GM12878 (cell line): ENCODE measurements around the gene MAP4K4. TPM values are rescaled to one million over a fixed set of nuclear protein-coding genes. Genes with fewer than 3 reads are reported as not detected.

ENCODE experiments used
- ATAC-seq: fragments of 200-7000 bp; cut with Tn5 transposase; 3 replicates; pipeline ENCODE4 v1.9.1; 2020; ENCODE audit warnings: mild to moderate bottlenecking, moderate library complexity
- BruUV-seq: library from RNA; stranded (reverse); fragments of 400-500 nt; replicated peaks from 2 replicates; lab custom pipeline; 2021; lab: Mats Ljungman, UMichigan
- CTCF ChIA-PET: fragments of 300-600 bp; sonication (Branson Sonifier 250); formaldehyde crosslinking; extraction: SDS; loops from one replicate; lab custom pipeline; 2021; ENCODE audit warnings: inconsistent platforms; lab: Yijun Ruan, JAX
- POLR2A ChIA-PET: fragments of 350-600 bp; formaldehyde crosslinking; extraction: SDS; loops from one replicate; lab custom pipeline; 2021; ENCODE audit warnings: inconsistent platforms; lab: Charles Lee
- RAD21 ChIA-PET: fragments of 300-600 bp; sonication (Branson Sonifier 250); formaldehyde crosslinking; loops from one replicate; lab custom pipeline; 2023; ENCODE audit warnings: antibody characterized with exemption; ENCODE audit not compliant: unreplicated experiment; lab: Charles Lee
- SMC1A ChIA-PET: fragments of 300-600 bp; sonication (Branson Sonifier 250); formaldehyde crosslinking; loops from one replicate; lab custom pipeline; 2023; ENCODE audit not compliant: unreplicated experiment, uncharacterized antibody; lab: Charles Lee
- DNase-seq: peaks from one replicate; pipeline ENCODE4 v3.0.0-alpha.2; 2011; ENCODE audit warnings: low read depth, low spot score
- FAIRE-seq: peaks from 3 replicates; lab custom pipeline; 2011; peaks lifted over from hg19 to GRCh38; lab: Jason Lieb, UNC
- H2AFZ ChIP-seq: 2 replicates; pipeline ENCODE4 v1.6.0; 2011; ENCODE audit warnings: low read depth, low read length, control low read depth; ENCODE audit not compliant: control insufficient read depth
- H3K27ac ChIP-seq: 2 replicates; pipeline ENCODE4 v1.5.1; 2011; ENCODE audit warnings: control low read depth; ENCODE audit not compliant: control insufficient read depth, insufficient read depth
- H3K27me3 ChIP-seq, 2 experiments: replicated peaks in 1 of 2; 2 replicates each; pipeline versions ENCODE4 v1.6.0 to v1.6.1; 2011; ENCODE audit warnings: low read length in 1 of 2; ENCODE audit not compliant: control insufficient read depth in 2 of 2, insufficient read depth in 2 of 2
- H3K36me3 ChIP-seq, 2 experiments: 2 replicates each; pipeline ENCODE4 v1.5.1; 2011; ENCODE audit warnings: low read length in 1 of 2; ENCODE audit not compliant: control insufficient read depth in 2 of 2, insufficient read depth in 2 of 2
- H3K4me1 ChIP-seq: 2 replicates; pipeline ENCODE4 v1.6.1; 2011; ENCODE audit warnings: mild to moderate bottlenecking, low read length, moderate library complexity, mixed read lengths; ENCODE audit not compliant: control insufficient read depth, insufficient read depth
- H3K4me2 ChIP-seq: 2 replicates; pipeline ENCODE4 v1.6.0; 2011; ENCODE audit warnings: control low read depth; ENCODE audit not compliant: control insufficient read depth, insufficient read depth
- H3K4me3 ChIP-seq: fragments of 200-600 bp; sonication (generic); 2 replicates; pipeline ENCODE4 v1.5.1; 2016
- H3K79me2 ChIP-seq: 2 replicates; pipeline ENCODE4 v1.6.0; 2011; ENCODE audit warnings: low read length; ENCODE audit not compliant: control insufficient read depth, insufficient read depth
- H3K9ac ChIP-seq: 2 replicates; pipeline ENCODE4 v1.8.0; 2011; ENCODE audit warnings: low read length, control low read depth, mixed read lengths; ENCODE audit not compliant: control insufficient read depth, insufficient read depth
- H3K9me3 ChIP-seq: replicated peaks from 3 replicates; pipeline ENCODE4 v1.5.1; 2011; ENCODE audit warnings: mild to moderate bottlenecking, low read length; ENCODE audit not compliant: control insufficient read depth, insufficient read depth
- H4K20me1 ChIP-seq: 2 replicates; pipeline ENCODE4 v1.6.0; 2011; ENCODE audit not compliant: control insufficient read depth, insufficient read depth
- ATF7 ChIP-seq: fragments of 450-650 bp; IDR thresholded peaks from 2 replicates; pipeline ENCODE4 v1.6.1; 2016; ENCODE audit warnings: low read depth, mild to moderate bottlenecking
- BMI1 ChIP-seq: fragments of 450-650 bp; IDR thresholded peaks from 2 replicates; pipeline ENCODE4 v1.6.1; 2016; ENCODE audit warnings: mild to moderate bottlenecking, moderate library complexity, borderline replicate concordance
- CBX5 ChIP-seq: sonication (generic); IDR thresholded peaks from 2 replicates; pipeline ENCODE4 v1.6.1; 2016; ENCODE audit warnings: low read depth, moderate library complexity, mild to moderate bottlenecking, inconsistent platforms
- CEBPB ChIP-seq, 2 experiments: fragments of 150-350 bp in 1 of 2; IDR thresholded peaks; 2 replicates each; pipeline ENCODE4 v1.6.1; 2012 to 2014; ENCODE audit warnings: low read depth in 2 of 2, low read length in 2 of 2, borderline replicate concordance in 1 of 2, inconsistent platforms in 1 of 2
- CHD2 ChIP-seq: IDR thresholded peaks from 2 replicates; pipeline ENCODE4 v1.6.1; 2011; ENCODE audit warnings: low read depth, low read length, improper control_type of control experiment, borderline replicate concordance
- CREB1 ChIP-seq: IDR thresholded peaks from 2 replicates; pipeline ENCODE4 v1.6.1; 2012; ENCODE audit warnings: low read depth, mild to moderate bottlenecking, inconsistent platforms
- HCFC1 ChIP-seq: fragments of 150-350 bp; IDR thresholded peaks from 2 replicates; pipeline ENCODE4 v1.6.1; 2014; ENCODE audit warnings: low read length
- LARP7 ChIP-seq: fragments of 450-650 bp; IDR thresholded peaks from 2 replicates; pipeline ENCODE4 v1.6.1; 2017; ENCODE audit warnings: mild to moderate bottlenecking
- POLR2AphosphoS2 ChIP-seq: IDR thresholded peaks from 2 replicates; pipeline ENCODE4 v1.6.1; 2011; ENCODE audit warnings: low read depth, mild to moderate bottlenecking, low read length, improper control_type of control experiment, moderate library complexity
- RAD21 ChIP-seq: IDR thresholded peaks from 2 replicates; pipeline ENCODE4 v1.6.1; 2011; ENCODE audit warnings: mild to moderate bottlenecking, low read depth, low read length, moderate library complexity; ENCODE audit not compliant: insufficient read depth
- SIN3A ChIP-seq: IDR thresholded peaks from 2 replicates; pipeline ENCODE4 v1.6.1; 2012; ENCODE audit warnings: low read depth, low read length, improper control_type of control experiment
- SMARCA5 ChIP-seq: fragments of 450-650 bp; IDR thresholded peaks from 2 replicates; pipeline ENCODE4 v1.6.1; 2017; ENCODE audit warnings: mild to moderate bottlenecking
- STAT1 ChIP-seq: fragments of 450-650 bp; conservative IDR thresholded peaks from 2 replicates; pipeline ENCODE4 v1.6.1; 2014; ENCODE audit warnings: antibody characterized with exemption, mild to moderate bottlenecking
- SUPT20H ChIP-seq: IDR thresholded peaks from 2 replicates; pipeline ENCODE4 v1.6.1; 2011; ENCODE audit warnings: low read depth, mild to moderate bottlenecking, low read length, moderate library complexity, borderline replicate concordance; ENCODE audit not compliant: control insufficient read depth
- TCF12 ChIP-seq: IDR thresholded peaks from 2 replicates; pipeline ENCODE4 v1.6.1; 2011; ENCODE audit warnings: low read depth, mild to moderate bottlenecking, low read length
- ZBTB33 ChIP-seq: fragments of 450-650 bp; IDR thresholded peaks from 2 replicates; pipeline ENCODE4 v1.6.1; 2017; ENCODE audit warnings: mild to moderate bottlenecking
- ZNF207 ChIP-seq: fragments of 450-650 bp; IDR thresholded peaks from 2 replicates; pipeline ENCODE4 v1.6.1; 2014; ENCODE audit warnings: antibody characterized with exemption, mild to moderate bottlenecking, borderline replicate concordance
- ZNF217 ChIP-seq: fragments of 450-650 bp; IDR thresholded peaks from 2 replicates; pipeline ENCODE4 v1.6.1; 2017; ENCODE audit warnings: antibody characterized with exemption, mild to moderate bottlenecking
- ZNF274 ChIP-seq: IDR thresholded peaks from one replicate; pipeline ENCODE4 v1.8.0; 2011; ENCODE audit not compliant: insufficient read length, insufficient read depth
- WGBS: methylation state at CpG from one replicate; pipeline ENCODE4 v1.1.6; 2016; ENCODE audit warnings: low lambda C conversion rate; ENCODE audit not compliant: insufficient replicate concordance, insufficient coverage; ENCODE audit errors: missing lambda C conversion rate; 5-methylcytosine and 5-hydroxymethylcytosine counted together
- in situ Hi-C: fragments of 300-500 bp; cut with MboI; formaldehyde crosslinking; loops from 9 replicates; pipeline ENCODE4 v1.14.3; 2018; ENCODE audit warnings: mixed read lengths
- intact Hi-C: fragments of 100-400 bp; cut with micrococcal nuclease; formaldehyde crosslinking; loops from one replicate; pipeline ENCODE4 v1.14.2; 2022; ENCODE audit not compliant: unreplicated experiment
- polyA plus RNA-seq, 11 experiments: library from polyadenylated mRNA; depleted of rRNA in 4 of 11; unstranded in 6 of 11; stranded (reverse) in 5 of 11; fragments of >200 nt; fragmentation: Nextera tagmentation in 4 of 11; fragmentation: Illumina TruSeq in 1 of 11; extraction: Ambion mirVana in 4 of 11; extraction: Trizol in 1 of 11; gene quantifications; 1 replicate in 1 of 11; 2 replicates in 10 of 11; pipeline versions ENCODE4 v1.2.1 to v1.2.3, GENCODE V29; 2011 to 2016; ENCODE audit warnings: inconsistent platforms in 2 of 11, missing spikeins in 2 of 11, low read depth in 1 of 11
- total RNA-seq, 4 experiments: library from RNA; depleted of rRNA in 3 of 4; stranded (reverse); fragments of >200 nt in 3 of 4; fragmentation: Illumina TruSeq in 1 of 4; extraction: Trizol in 1 of 4; gene quantifications; 2 replicates each; pipeline versions ENCODE4 v1.2.1 to v1.2.3, GENCODE V29; 2013 to 2021

The MAP4K4 gene
- total and polyA plus RNA-seq, 10 of the 15 experiments (the other 5 are each of a cell fraction or from before 2014, with no cell fraction given), result 1.9 to 50.4 (median 9.7) TPM

DNA sequence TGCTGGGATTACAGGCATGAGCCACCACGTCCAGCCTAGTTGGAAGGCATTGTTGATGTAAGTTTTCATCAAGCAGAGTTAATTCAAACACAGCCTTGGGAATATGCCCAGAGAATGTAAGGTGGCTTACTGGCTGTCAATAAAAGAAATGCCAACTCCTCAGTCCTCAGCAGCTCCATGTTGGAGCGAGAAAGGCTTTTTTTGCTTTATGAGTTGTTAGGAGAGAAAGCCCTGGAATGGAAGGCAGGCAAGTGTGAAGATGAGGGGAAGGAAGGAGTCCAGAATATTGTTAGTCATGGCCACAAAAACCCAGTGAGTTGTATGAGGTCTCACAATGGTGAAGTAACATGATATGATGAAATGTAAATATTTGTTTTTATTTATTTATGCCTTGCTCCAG is 57.1 kb downstream of the MAP4K4 start:
- H3K4me1 ChIP-seq, result peaks cover 55% of the 10 kb centered on the region
- TF ChIP-seq CEBPB (IDR thresholded peaks at IDR 0.05; ENCODE audit: borderline replicate concordance in 1 of 2, low read depth in 2 of 2, low read length in 2 of 2) (no peak), ZBTB33 (no peak), CHD2 (no peak), CREB1 (no peak), RAD21 (no peak), SMARCA5 (no peak), STAT1 (no peak), ZNF217 (no peak), SIN3A (no peak), ATF7 (no peak), CBX5 (no peak), LARP7 (no peak), POLR2AphosphoS2 (no peak), BMI1 (no peak), ZNF207 (no peak), SUPT20H (no peak), HCFC1 (no peak), ZNF274 (no peak), TCF12 (no peak)
- TF ChIP-seq, all 136 proteins: peak for 0
- in situ Hi-C loops, result no loop called here

More for the DNA sequence above, 57.1 kb downstream of the MAP4K4 start:
- Histone ChIP-seq H3K27me3 (no peaks in the 10 kb centered on the region), H3K79me2 (no peaks in the 10 kb centered on the region), H3K4me3 (no peak overlapping the region), H3K9ac (no peak overlapping the region), H4K20me1 (no peaks in the 10 kb centered on the region), H3K36me3 (no peaks in the 10 kb centered on the region), H3K27ac (no peak overlapping the region), H2AFZ (no peak overlapping the region), H3K9me3 (no peaks in the 10 kb centered on the region; the same call in 2 of the 3 replicates), H3K4me2 (no peak overlapping the region)
- RAD21 ChIA-PET, result interaction anchor here (0.7 to 3.5 kb wide), 8 partner anchors 9 to 132 kb away, joined by 3 to 15 read pairs (median 6); no protein-coding TSS in a partner anchor
- SMC1A ChIA-PET, result interaction anchor here (0.8 to 3.2 kb wide), 14 partner anchors 10 to 132 kb away, joined by 3 to 15 read pairs (median 5); no protein-coding TSS in a partner anchor
- CTCF ChIA-PET, result interaction anchor here (1.0 to 6.4 kb wide), 7 partner anchors 9 to 74 kb away, joined by 3 to 48 read pairs (median 4); no protein-coding TSS in a partner anchor
- no TSS peak for BruUV-seq
- DNase-seq, result no peak
- ATAC-seq, result no peak
- intact Hi-C loops, result loop anchor here (5.0 kb wide), 3 partner anchors 52 to 78 kb away; no protein-coding TSS in a partner anchor
- POLR2A ChIA-PET, result interaction anchor here (0.7 to 1.9 kb wide), 4 partner anchors 12 to 43 kb away, joined by 3 to 8 read pairs (median 5); no protein-coding TSS in a partner anchor
- 80% methylated on average over 2 of the region's 2 CpGs for WGBS
- no peak for FAIRE-seq
